SK-N-SH (cell line): Measurements from ENCODE around the gene BAG5. TPM values are rescaled to one million over a fixed set of nuclear protein-coding genes. Genes with fewer than 3 reads are reported as not detected.

Experiments
- CTCF ChIA-PET: fragments of 300-600, 350-600 bp; formaldehyde crosslinking; extraction: SDS; loops from one replicate; lab custom pipeline; 2021; lab: Yijun Ruan, JAX
- POLR2A ChIA-PET: fragments of 350-600 bp; sonication (Branson Sonifier 250); formaldehyde crosslinking; extraction: SDS; loops from one replicate; lab custom pipeline; 2020; ENCODE audit warnings: antibody characterized with exemption, inconsistent platforms; lab: Yijun Ruan, JAX
- DNase-seq: peaks from one replicate; pipeline ENCODE4 v3.0.0; 2012
- H2AFZ ChIP-seq: fragments of 200-600 bp; sonication (generic); 2 replicates; pipeline ENCODE4 v1.8.1; 2016; ENCODE audit warnings: antibody characterized with exemption, mild to moderate bottlenecking, low read depth
- H3F3A ChIP-seq: fragments of 200-600 bp; sonication (generic); replicated peaks from 2 replicates; pipeline ENCODE3; 2016; ENCODE audit warnings: antibody characterized with exemption, mild to moderate bottlenecking; ENCODE audit not compliant: insufficient read depth
- H3K27ac ChIP-seq, 2 experiments: fragments of 200-500 bp in 1 of 2; fragments of 200-600 bp in 1 of 2; sonication (Bioruptor generic) in 1 of 2; sonication (generic), shearing (Covaris generic) in 1 of 2; 2 replicates each; pipeline versions ENCODE4 v1.5.1 to v1.6.1; 2014 to 2016; ENCODE audit warnings: low read depth in 2 of 2, inconsistent platforms in 1 of 2, low read length in 1 of 2, mild to moderate bottlenecking in 1 of 2, mixed read lengths in 1 of 2
- H3K27me3 ChIP-seq: fragments of 200-600 bp; sonication (generic), shearing (Covaris generic); 2 replicates; pipeline ENCODE4 v1.6.1; 2016; ENCODE audit warnings: mixed run types; ENCODE audit not compliant: insufficient read depth
- H3K36me3 ChIP-seq, 2 experiments: fragments of 200-500 bp in 1 of 2; fragments of 200-600 bp in 1 of 2; sonication (Bioruptor generic) in 1 of 2; sonication (generic) in 1 of 2; replicated peaks in 1 of 2; 2 replicates each; pipeline versions ENCODE3 to v1.5.1; 2014 to 2016; ENCODE audit warnings: low read length in 1 of 2, mild to moderate bottlenecking in 1 of 2; ENCODE audit not compliant: insufficient read depth in 2 of 2, control insufficient read depth in 1 of 2
- H3K4me1 ChIP-seq, 2 experiments: fragments of 200-500 bp in 1 of 2; fragments of 200-600 bp in 1 of 2; sonication (Bioruptor generic) in 1 of 2; sonication (generic), shearing (Covaris generic) in 1 of 2; 2 replicates each; pipeline versions ENCODE4 v1.5.1 to v1.6.1; 2014 to 2016; ENCODE audit warnings: low read depth in 1 of 2, low read length in 1 of 2, mixed run types in 1 of 2; ENCODE audit not compliant: insufficient read depth in 2 of 2, control insufficient read depth in 1 of 2
- H3K4me2 ChIP-seq: fragments of 200-600 bp; sonication (generic), shearing (Covaris generic); 2 replicates; pipeline ENCODE4 v1.6.1; 2017; ENCODE audit warnings: mixed run types
- H3K4me3 ChIP-seq, 2 experiments: fragments of 200-500 bp in 1 of 2; fragments of 200-600 bp in 1 of 2; sonication (Bioruptor generic) in 1 of 2; sonication (generic), shearing (Covaris generic) in 1 of 2; 2 replicates each; pipeline versions ENCODE4 v1.5.1 to v1.8.1; 2014 to 2016; ENCODE audit warnings: low read depth in 2 of 2, inconsistent platforms in 1 of 2, low read length in 1 of 2, mild to moderate bottlenecking in 1 of 2, mixed read lengths in 1 of 2, moderate library complexity in 1 of 2
- H3K79me2 ChIP-seq: fragments of 200-600 bp; sonication (generic); 2 replicates; pipeline ENCODE4 v1.8.1; 2017; ENCODE audit warnings: mild to moderate bottlenecking; ENCODE audit not compliant: insufficient read depth
- H3K9ac ChIP-seq: fragments of 200-600 bp; sonication (generic); 2 replicates; pipeline ENCODE4 v1.6.1; 2017; ENCODE audit warnings: mixed run types
- H3K9me2 ChIP-seq: fragments of 200-600 bp; sonication (generic); 2 replicates; pipeline ENCODE4 v1.6.1; 2017; ENCODE audit warnings: mixed run types
- H3K9me3 ChIP-seq: fragments of 200-600 bp; sonication (generic); 2 replicates; pipeline ENCODE4 v1.6.1; 2017; ENCODE audit warnings: mixed run types, mild to moderate bottlenecking, moderate library complexity
- H4K20me1 ChIP-seq: fragments of 200-600 bp; sonication (generic); 2 replicates; pipeline ENCODE4 v1.6.1; 2017; ENCODE audit warnings: mild to moderate bottlenecking, mixed run types; ENCODE audit not compliant: insufficient read depth
- ELF1 ChIP-seq: IDR thresholded peaks from 2 replicates; pipeline ENCODE4 v1.4.0; 2012
- EP300 ChIP-seq, 2 experiments: IDR thresholded peaks; 2 replicates each; pipeline versions ENCODE4 v1.4.0 to v1.6.1; 2012; ENCODE audit warnings: borderline replicate concordance in 1 of 2, low read depth in 1 of 2, low read length in 1 of 2
- FOSL2 ChIP-seq: IDR thresholded peaks from 2 replicates; pipeline ENCODE4 v1.4.0; 2012; ENCODE audit warnings: low read depth, mild to moderate bottlenecking, moderate library complexity, borderline replicate concordance
- JUND ChIP-seq: IDR thresholded peaks from 2 replicates; pipeline ENCODE4 v1.4.0; 2012
- MAX ChIP-seq: IDR thresholded peaks from 2 replicates; pipeline ENCODE4 v1.4.0; 2012; ENCODE audit warnings: low read depth
- NRF1 ChIP-seq: IDR thresholded peaks from 2 replicates; pipeline ENCODE4 v1.6.1; 2012; ENCODE audit warnings: low read depth, mild to moderate bottlenecking, low read length
- RAD21 ChIP-seq: IDR thresholded peaks from 2 replicates; pipeline ENCODE4 v1.6.1; 2012; ENCODE audit warnings: mild to moderate bottlenecking, low read length
- RCOR1 ChIP-seq: fragments of 150-350 bp; IDR thresholded peaks from 2 replicates; pipeline ENCODE4 v1.6.1; 2017; ENCODE audit warnings: antibody characterized with exemption, low read length
- RFX5 ChIP-seq: IDR thresholded peaks from 2 replicates; pipeline ENCODE4 v1.6.1; 2012; ENCODE audit warnings: mild to moderate bottlenecking, improper control_type of control experiment, low read length
- RXRA ChIP-seq: IDR thresholded peaks from 2 replicates; pipeline ENCODE4 v1.4.0; 2012; ENCODE audit warnings: low read depth, mild to moderate bottlenecking, borderline replicate concordance
- TAF1 ChIP-seq: IDR thresholded peaks from 2 replicates; pipeline ENCODE4 v1.6.1; 2012; ENCODE audit warnings: low read depth, mild to moderate bottlenecking, low read length, moderate library complexity, borderline replicate concordance
- TCF12 ChIP-seq: IDR thresholded peaks from 2 replicates; pipeline ENCODE4 v1.4.0; 2012
- YY1 ChIP-seq: IDR thresholded peaks from 2 replicates; pipeline ENCODE4 v1.4.0; 2012; ENCODE audit warnings: low read depth, mild to moderate bottlenecking
- ZBTB33 ChIP-seq: IDR thresholded peaks from 2 replicates; pipeline ENCODE4 v1.4.0; 2012; ENCODE audit warnings: low read depth, borderline replicate concordance
- WGBS: methylation state at CpG from one replicate; pipeline ENCODE4 v1.1.6; 2017; ENCODE audit warnings: low lambda C conversion rate; 5-methylcytosine and 5-hydroxymethylcytosine counted together
- polyA plus RNA-seq, 3 experiments: library from polyadenylated mRNA; depleted of rRNA; stranded (reverse); fragments of >200 nt; gene quantifications; 2 replicates each; pipeline ENCODE4 v1.2.3, GENCODE V29; 2012
- TF ChIP-seq, protein P1 (sequence below): fragments of 150-350 bp; IDR thresholded peaks from 2 replicates; pipeline ENCODE4 v1.6.1; 2016; ENCODE audit warnings: mild to moderate bottlenecking, low read depth, low read length

BAG5 gene
- polyA plus RNA-seq, 1 of the 3 experiments (the other 2 are of a cell fraction) = 5.2 TPM

DNA sequence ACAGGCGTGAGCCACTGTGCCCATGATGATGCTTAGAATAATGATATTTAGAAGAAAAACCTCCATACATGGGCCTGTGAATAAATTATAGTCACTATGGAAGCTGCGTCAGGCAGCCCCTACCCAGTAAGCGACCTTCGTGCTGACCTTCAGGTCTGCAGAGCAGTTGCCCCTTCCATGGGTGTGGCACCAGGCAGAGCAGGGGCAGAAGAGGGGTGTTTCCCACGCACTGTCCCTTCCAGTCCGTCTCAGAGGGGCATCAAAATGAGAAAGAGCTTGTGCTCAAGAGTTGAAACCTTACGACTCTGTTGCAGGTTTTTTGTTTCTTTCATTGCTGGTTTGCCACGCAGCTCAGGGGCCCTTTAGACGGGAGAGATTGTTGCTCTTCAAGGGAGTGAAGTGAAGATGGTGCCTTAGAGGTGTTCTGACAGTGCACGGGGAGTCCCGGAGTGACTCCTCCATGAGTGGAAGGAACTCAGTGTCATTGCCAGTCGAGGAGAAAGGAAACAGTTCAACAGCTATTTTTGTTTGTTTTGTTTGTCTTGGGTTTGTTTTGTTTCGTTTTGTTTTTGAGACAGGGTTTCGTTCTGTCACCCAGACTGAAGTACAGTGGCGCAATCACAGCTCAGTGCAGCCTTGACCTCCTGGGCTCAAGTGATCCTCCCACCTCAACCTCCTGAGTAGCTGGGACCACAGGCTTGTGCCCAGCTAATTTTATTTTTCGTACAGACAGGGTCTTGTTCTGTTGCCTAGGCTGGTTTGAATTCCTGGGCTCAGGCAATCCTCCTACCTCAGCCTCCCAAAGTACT is 53.7 kb downstream of the BAG5 start:
- H2AFZ ChIP-seq = no peak overlapping the region
- no peaks in the 10 kb centered on the region for H3K9me3 ChIP-seq
- no peak overlapping the region for H3K4me3 ChIP-seq
- no peaks in the 10 kb centered on the region for H3K9me2 ChIP-seq
- CTCF ChIA-PET = interaction anchor here (1.2 to 6.2 kb wide), 3 partner anchors 9 to 38 kb away, joined by 4 to 46 read pairs (median 24); no protein-coding TSS in a partner anchor
- WGBS = 88% methylated on average over 16 of the region's 16 CpGs
- peaks cover 3 to 10% of the 10 kb centered on the region in 2 experiments; a peak in 1 of 4 replicates for H3K4me1 ChIP-seq
- no peak overlapping the region for H3K9ac ChIP-seq
- no peaks in the 10 kb centered on the region for H3K79me2 ChIP-seq
- H3K4me2 ChIP-seq = no peak overlapping the region
- H3K27me3 ChIP-seq = no peaks in the 10 kb centered on the region
- TF ChIP-seq ELF1 (no peak), NRF1 (no peak), FOSL2 (no peak), RXRA (no peak), EP300 (IDR thresholded peaks at IDR 0.05; ENCODE audit: borderline replicate concordance in 1 of 2, low read depth in 1 of 2, low read length in 1 of 2) (no peak), TAF1 (no peak), JUND (no peak), RFX5 (no peak), MAX (no peak), RCOR1 (no peak), ZBTB33 (no peak), TCF12 (no peak), YY1 (no peak), RAD21 (no peak)
- TF ChIP-seq, protein P1, sequence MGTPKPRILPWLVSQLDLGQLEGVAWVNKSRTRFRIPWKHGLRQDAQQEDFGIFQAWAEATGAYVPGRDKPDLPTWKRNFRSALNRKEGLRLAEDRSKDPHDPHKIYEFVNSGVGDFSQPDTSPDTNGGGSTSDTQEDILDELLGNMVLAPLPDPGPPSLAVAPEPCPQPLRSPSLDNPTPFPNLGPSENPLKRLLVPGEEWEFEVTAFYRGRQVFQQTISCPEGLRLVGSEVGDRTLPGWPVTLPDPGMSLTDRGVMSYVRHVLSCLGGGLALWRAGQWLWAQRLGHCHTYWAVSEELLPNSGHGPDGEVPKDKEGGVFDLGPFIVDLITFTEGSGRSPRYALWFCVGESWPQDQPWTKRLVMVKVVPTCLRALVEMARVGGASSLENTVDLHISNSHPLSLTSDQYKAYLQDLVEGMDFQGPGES = no peak
- H3F3A ChIP-seq = peaks cover 12% of the 10 kb centered on the region
- POLR2A ChIA-PET = interaction anchor here (0.6 to 0.9 kb wide), 2 partner anchors 8 to 37 kb away, joined by 4 read pairs; no protein-coding TSS in a partner anchor
- peaks cover 5% of the 10 kb centered on the region; the same call in 1 of the 2 replicates for H4K20me1 ChIP-seq
- DNase-seq = no peak
- H3K27ac ChIP-seq = no peak overlapping the region
- peaks cover 37 to 40% of the 10 kb centered on the region in 2 experiments for H3K36me3 ChIP-seq
